ENCODE data around the gene GP1BB.

GRCh38 chr22:19755145-19755710 is 31.9 kb downstream of the GP1BB start:
- TF ChIP-seq, protein P1, sequence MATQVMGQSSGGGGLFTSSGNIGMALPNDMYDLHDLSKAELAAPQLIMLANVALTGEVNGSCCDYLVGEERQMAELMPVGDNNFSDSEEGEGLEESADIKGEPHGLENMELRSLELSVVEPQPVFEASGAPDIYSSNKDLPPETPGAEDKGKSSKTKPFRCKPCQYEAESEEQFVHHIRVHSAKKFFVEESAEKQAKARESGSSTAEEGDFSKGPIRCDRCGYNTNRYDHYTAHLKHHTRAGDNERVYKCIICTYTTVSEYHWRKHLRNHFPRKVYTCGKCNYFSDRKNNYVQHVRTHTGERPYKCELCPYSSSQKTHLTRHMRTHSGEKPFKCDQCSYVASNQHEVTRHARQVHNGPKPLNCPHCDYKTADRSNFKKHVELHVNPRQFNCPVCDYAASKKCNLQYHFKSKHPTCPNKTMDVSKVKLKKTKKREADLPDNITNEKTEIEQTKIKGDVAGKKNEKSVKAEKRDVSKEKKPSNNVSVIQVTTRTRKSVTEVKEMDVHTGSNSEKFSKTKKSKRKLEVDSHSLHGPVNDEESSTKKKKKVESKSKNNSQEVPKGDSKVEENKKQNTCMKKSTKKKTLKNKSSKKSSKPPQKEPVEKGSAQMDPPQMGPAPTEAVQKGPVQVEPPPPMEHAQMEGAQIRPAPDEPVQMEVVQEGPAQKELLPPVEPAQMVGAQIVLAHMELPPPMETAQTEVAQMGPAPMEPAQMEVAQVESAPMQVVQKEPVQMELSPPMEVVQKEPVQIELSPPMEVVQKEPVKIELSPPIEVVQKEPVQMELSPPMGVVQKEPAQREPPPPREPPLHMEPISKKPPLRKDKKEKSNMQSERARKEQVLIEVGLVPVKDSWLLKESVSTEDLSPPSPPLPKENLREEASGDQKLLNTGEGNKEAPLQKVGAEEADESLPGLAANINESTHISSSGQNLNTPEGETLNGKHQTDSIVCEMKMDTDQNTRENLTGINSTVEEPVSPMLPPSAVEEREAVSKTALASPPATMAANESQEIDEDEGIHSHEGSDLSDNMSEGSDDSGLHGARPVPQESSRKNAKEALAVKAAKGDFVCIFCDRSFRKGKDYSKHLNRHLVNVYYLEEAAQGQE (IDR thresholded peaks at IDR 0.05; ENCODE audit: borderline replicate concordance): no peak
- TF ChIP-seq, protein P2, sequence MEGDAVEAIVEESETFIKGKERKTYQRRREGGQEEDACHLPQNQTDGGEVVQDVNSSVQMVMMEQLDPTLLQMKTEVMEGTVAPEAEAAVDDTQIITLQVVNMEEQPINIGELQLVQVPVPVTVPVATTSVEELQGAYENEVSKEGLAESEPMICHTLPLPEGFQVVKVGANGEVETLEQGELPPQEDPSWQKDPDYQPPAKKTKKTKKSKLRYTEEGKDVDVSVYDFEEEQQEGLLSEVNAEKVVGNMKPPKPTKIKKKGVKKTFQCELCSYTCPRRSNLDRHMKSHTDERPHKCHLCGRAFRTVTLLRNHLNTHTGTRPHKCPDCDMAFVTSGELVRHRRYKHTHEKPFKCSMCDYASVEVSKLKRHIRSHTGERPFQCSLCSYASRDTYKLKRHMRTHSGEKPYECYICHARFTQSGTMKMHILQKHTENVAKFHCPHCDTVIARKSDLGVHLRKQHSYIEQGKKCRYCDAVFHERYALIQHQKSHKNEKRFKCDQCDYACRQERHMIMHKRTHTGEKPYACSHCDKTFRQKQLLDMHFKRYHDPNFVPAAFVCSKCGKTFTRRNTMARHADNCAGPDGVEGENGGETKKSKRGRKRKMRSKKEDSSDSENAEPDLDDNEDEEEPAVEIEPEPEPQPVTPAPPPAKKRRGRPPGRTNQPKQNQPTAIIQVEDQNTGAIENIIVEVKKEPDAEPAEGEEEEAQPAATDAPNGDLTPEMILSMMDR (IDR thresholded peaks at IDR 0.05; ENCODE audit: poor library complexity, severe bottlenecking): no peak
- no peak for TF ChIP-seq RAD21 (conservative IDR thresholded peaks at IDR 0.05)
- TF ChIP-seq SMC3 (conservative IDR thresholded peaks at IDR 0.05; ENCODE audit: poor library complexity): no peak
